ENCODE data around the gene LRP6. TPM values are rescaled to one million over a fixed set of nuclear protein-coding genes. Genes with fewer than 3 reads are reported as not detected.

LRP6 gene
- total and polyA plus RNA-seq, 2 of the 8 experiments (the other 6 are each of a cell fraction or from before 2014, with no cell fraction given), result 53.6 to 73.2 TPM

GRCh38 chr12:12072064-12072760 is 194.6 kb downstream of the LRP6 start (continued):
- TF ChIP-seq ATF2 (IDR thresholded peaks at IDR 0.05; ENCODE audit: low read length), result no peak
- no peak for TF ChIP-seq POLR2AphosphoS5 (IDR thresholded peaks at IDR 0.05; ENCODE audit: low read depth, low read length)

All from H1 (cell line).